MG63 (cell line): ENCODE data around the gene ENG. TPM values are rescaled to one million over a fixed set of nuclear protein-coding genes. Genes with fewer than 3 reads are reported as not detected.
"Not testable (repeated sequence)": the region's sequence is repeated elsewhere in the genome, so short reads cannot be mapped to it uniquely, and the experiment has no call there.

Source experiments
- DNase-seq: peaks from one replicate; pipeline ENCODE4 v3.0.0-alpha.2; 2020
- H3K27me3 ChIP-seq: fragments of 250-450 bp; sonication (Bioruptor Pico); 2 replicates; pipeline ENCODE4 v1.5.1; 2020; ENCODE audit warnings: mild to moderate bottlenecking, moderate library complexity
- H3K36me3 ChIP-seq: fragments of 250-450 bp; sonication (Bioruptor Pico); 2 replicates; pipeline ENCODE4 v1.5.1; 2020; ENCODE audit warnings: mild to moderate bottlenecking, moderate library complexity
- H3K4me3 ChIP-seq: fragments of 250-450 bp; sonication (Bioruptor Pico); 2 replicates; pipeline ENCODE4 v1.5.1; 2020; ENCODE audit warnings: mild to moderate bottlenecking, moderate library complexity
- H3K9me3 ChIP-seq: fragments of 250-450 bp; sonication (Bioruptor Pico); 2 replicates; pipeline ENCODE4 v1.5.1; 2020; ENCODE audit warnings: mild to moderate bottlenecking, moderate library complexity
- total RNA-seq: library from RNA; depleted of rRNA; stranded (reverse); fragments of >200 nt; shearing (Covaris generic); gene quantifications from 2 replicates; pipeline ENCODE4 v1.2.3, GENCODE V29; 2014; ENCODE audit warnings: low replicate concordance

Gene ENG
- total RNA-seq, 1 experiment from 2014 or later, result 14.0 TPM

- no peaks in the 10 kb centered on the region for H3K27me3 ChIP-seq
- no peak overlapping the region for H3K4me3 ChIP-seq
- H3K36me3 ChIP-seq, result peaks cover 22% of the 10 kb centered on the region
- no peaks in the 10 kb centered on the region for H3K9me3 ChIP-seq
- no peak for DNase-seq
Observed at GRCh38 chr9:127884427-127884911, 30.0 kb upstream of the ENG start.

GRCh38 chr9:127883959-127884358 lies 29.5 kb upstream of the ENG start:
- Histone ChIP-seq H3K27me3 (no peaks in the 10 kb centered on the region), H3K4me3 (no peak overlapping the region), H3K36me3 (peaks cover 22% of the 10 kb centered on the region), H3K9me3 (no peaks in the 10 kb centered on the region)
- no peak for DNase-seq

GRCh38 chr9:127881715-127882114 lies 27.3 kb upstream of the ENG start:
- not testable (repeated sequence) for H3K27me3 ChIP-seq, H3K36me3 ChIP-seq, DNase-seq

GRCh38 chr9:127880143-127880542 lies 25.7 kb upstream of the ENG start:
- Histone ChIP-seq H3K4me3 (no peak overlapping the region), H3K27me3 (no peaks in the 10 kb centered on the region), H3K36me3 (no peaks in the 10 kb centered on the region; the same call in 1 of the 2 replicates), H3K9me3 (no peaks in the 10 kb centered on the region)
- DNase-seq, result no peak

More at GRCh38 chr9:127881715-127882114, 27.3 kb upstream of the ENG start:
- H3K9me3 ChIP-seq, H3K4me3 ChIP-seq: not testable (repeated sequence)

- no peaks in the 10 kb centered on the region for H3K36me3 ChIP-seq
- no peak for DNase-seq
- H3K9me3 ChIP-seq, result no peaks in the 10 kb centered on the region
- H3K27me3 ChIP-seq, result no peaks in the 10 kb centered on the region
- no peak overlapping the region for H3K4me3 ChIP-seq
Observed at GRCh38 chr9:127878652-127879390, 24.4 kb upstream of the ENG start.

GRCh38 chr9:127878001-127878651 lies 23.7 kb upstream of the ENG start:
- DNase-seq, result no peak

GRCh38 chr9:127877566-127877998 lies 23.1 kb upstream of the ENG start, which contains the start of gene AK1:
Gene AK1 (minus strand): TSS chr9:127877675. CDS start chr9:127874617, 3,058 bp downstream.
- Histone ChIP-seq H3K27me3 (no peaks in the 10 kb centered on the region), H3K36me3 (peaks cover 6% of the 10 kb centered on the region; the same call in 1 of the 2 replicates), H3K9me3 (no peaks in the 10 kb centered on the region), H3K4me3 (peak within 1 kb of the TSS; percentile 50)
- DNase-seq, result peak; percentile 79

More at GRCh38 chr9:127878001-127878651, 23.7 kb upstream of the ENG start:
- peak overlapping the region; percentile 50 for H3K4me3 ChIP-seq
- no peaks in the 10 kb centered on the region for H3K27me3 ChIP-seq
- H3K36me3 ChIP-seq, result 0 out of 2 replicates have a peak, but pooled peaks cover 4% of the 10 kb centered on the region
- H3K9me3 ChIP-seq, result no peaks in the 10 kb centered on the region

- H3K36me3 ChIP-seq, result peaks cover 6% of the 10 kb centered on the region; the same call in 1 of the 2 replicates
- peak; percentile 32 for DNase-seq
- no peaks in the 10 kb centered on the region for H3K27me3 ChIP-seq
- peak overlapping the region; percentile 50 for H3K4me3 ChIP-seq
- H3K9me3 ChIP-seq, result no peaks in the 10 kb centered on the region
Observed at GRCh38 chr9:127876764-127877562, 22.5 kb upstream of the ENG start.

GRCh38 chr9:127876026-127876763 lies 21.7 kb upstream of the ENG start:
- DNase-seq, result no peak

GRCh38 chr9:127875306-127875966 lies 21.0 kb upstream of the ENG start:
- Histone ChIP-seq H3K36me3 (peaks cover 10% of the 10 kb centered on the region), H3K27me3 (no peaks in the 10 kb centered on the region), H3K4me3 (no peak overlapping the region), H3K9me3 (no peaks in the 10 kb centered on the region)
- peak; percentile 34 for DNase-seq

More at GRCh38 chr9:127876026-127876763, 21.7 kb upstream of the ENG start:
- H3K36me3 ChIP-seq, result peaks cover 10% of the 10 kb centered on the region
- no peaks in the 10 kb centered on the region for H3K27me3 ChIP-seq
- H3K9me3 ChIP-seq, result no peaks in the 10 kb centered on the region
- no peak overlapping the region for H3K4me3 ChIP-seq

- Histone ChIP-seq H3K27me3 (no peaks in the 10 kb centered on the region), H3K4me3 (no peak overlapping the region), H3K9me3 (no peaks in the 10 kb centered on the region), H3K36me3 (peaks cover 10% of the 10 kb centered on the region)
- DNase-seq, result no peak
Observed at GRCh38 chr9:127874301-127875221, 20.1 kb upstream of the ENG start.

- H3K9me3 ChIP-seq, result no peaks in the 10 kb centered on the region
- peaks cover 10% of the 10 kb centered on the region for H3K36me3 ChIP-seq
- H3K27me3 ChIP-seq, result no peaks in the 10 kb centered on the region
- no peak overlapping the region for H3K4me3 ChIP-seq
- peak; percentile 83 for DNase-seq
Observed at GRCh38 chr9:127873886-127874285, 19.4 kb upstream of the ENG start.

GRCh38 chr9:127873223-127873691 lies 18.8 kb upstream of the ENG start:
- no peak for DNase-seq

GRCh38 chr9:127872369-127873222 lies 18.1 kb upstream of the ENG start:
- Histone ChIP-seq H3K9me3 (no peaks in the 10 kb centered on the region), H3K36me3 (peaks cover 10% of the 10 kb centered on the region), H3K27me3 (no peaks in the 10 kb centered on the region), H3K4me3 (no peak overlapping the region)
- no peak for DNase-seq

More at GRCh38 chr9:127873223-127873691, 18.8 kb upstream of the ENG start:
- Histone ChIP-seq H3K36me3 (peaks cover 10% of the 10 kb centered on the region), H3K9me3 (no peaks in the 10 kb centered on the region), H3K4me3 (no peak overlapping the region), H3K27me3 (no peaks in the 10 kb centered on the region)
